Uterus (tissue), 4 donors: ENCODE results near the gene B9D2. TPM values are rescaled to one million over a fixed set of nuclear protein-coding genes. Genes with fewer than 3 reads are reported as not detected.

Source experiments
- DNase-seq, 2 donors: peaks; one replicate each; pipeline ENCODE4 v3.0.0-alpha.2; 2019 to 2020
- H3K27ac ChIP-seq, 2 donors: fragments of 200-600 bp; sonication (generic); 1 replicate in 1 of 2; 2 replicates in 1 of 2; pipeline ENCODE4 v1.5.1; 2016 to 2018
- H3K27me3 ChIP-seq, 2 donors: fragments of 200-600 bp; sonication (generic); one replicate each; pipeline ENCODE4 v1.5.1; 2018 to 2019; ENCODE audit warnings: control low read depth in 1 of 2
- H3K36me3 ChIP-seq, 2 donors: fragments of 200-600 bp; sonication (generic); one replicate each; pipeline ENCODE4 v1.5.1; 2019; ENCODE audit warnings: control low read depth in 1 of 2
- H3K4me1 ChIP-seq, 2 donors: fragments of 200-600 bp; sonication (generic); one replicate each; pipeline ENCODE4 v1.5.1; 2018 to 2019; ENCODE audit warnings: control low read depth in 1 of 2
- H3K4me3 ChIP-seq, 2 donors: fragments of 200-600 bp; sonication (generic); 1 replicate in 1 of 2; 2 replicates in 1 of 2; pipeline ENCODE4 v1.5.1; 2018 to 2019; ENCODE audit warnings: mild to moderate bottlenecking in 1 of 2
- H3K9me3 ChIP-seq, 2 donors: fragments of 200-600 bp; sonication (generic); one replicate each; pipeline ENCODE4 v1.5.1; 2019; ENCODE audit warnings: control low read depth in 1 of 2
- POLR2A ChIP-seq, 2 donors: fragments of 450-650 bp; IDR thresholded peaks; one replicate each; pipeline ENCODE4 v1.6.1; 2016; ENCODE audit warnings: antibody characterized with exemption in 2 of 2, mild to moderate bottlenecking in 1 of 2, moderate library complexity in 1 of 2
- intact Hi-C: fragments of 100-400 bp; cut with DNase I; formaldehyde crosslinking; loops from one replicate; pipeline ENCODE4 v1.15.1; 2023; ENCODE audit warnings: low total_unique reads
- total RNA-seq, 4 donors: library from RNA; depleted of rRNA in 3 of 4; stranded (reverse); fragments of >200 nt in 3 of 4; gene quantifications; one replicate each; pipeline versions ENCODE4 v1.1.0 to v1.2.4, GENCODE V29; 2014 to 2023
- TF ChIP-seq, protein P1 (sequence below), 4 experiments: fragments of 200-600 bp in 2 of 4; fragments of 450-650 bp in 2 of 4; sonication (generic) in 2 of 4; IDR thresholded peaks; one replicate each; pipeline ENCODE4 v1.5.1; 2016 to 2019; ENCODE audit warnings: antibody characterized with exemption in 4 of 4, mild to moderate bottlenecking in 2 of 4, moderate library complexity in 1 of 4
- donor health status: DM: yes; HTN: yes; CAD: no.

B9D2 gene
- total RNA-seq, 4 donors from 2014 or later = 0.29 to 6.2 (median 3.5) TPM; not detected in 1

DNA sequence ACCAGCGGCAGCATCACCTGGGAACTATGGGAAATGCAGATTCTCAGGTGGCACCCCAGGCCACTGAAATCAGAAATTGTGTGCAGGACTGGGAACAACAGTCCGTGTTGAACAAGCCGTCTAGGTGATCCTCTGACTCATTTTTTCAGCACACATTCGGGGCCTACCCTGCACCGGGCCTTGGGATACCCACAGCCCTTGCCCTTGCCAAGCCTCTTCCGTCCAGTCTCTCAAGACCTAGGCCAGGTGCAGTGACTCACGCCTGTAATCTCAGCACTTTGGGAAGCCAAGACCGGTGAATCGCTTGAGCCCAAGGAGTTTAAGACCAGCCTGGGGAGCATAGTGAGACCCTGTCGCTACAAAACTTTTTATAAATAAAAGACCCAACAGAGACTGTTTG, 28.5 kb downstream of the B9D2 start:
- Histone ChIP-seq H3K27ac (no peak overlapping the region), H3K27me3 (no peaks in the 10 kb centered on the region), H3K4me3 (no peak overlapping the region), H3K4me1 (no peaks in the 10 kb centered on the region), H3K36me3 (no peaks in the 10 kb centered on the region), H3K9me3 (no peaks in the 10 kb centered on the region)
- DNase-seq = no peak
- TF ChIP-seq POLR2A (IDR thresholded peaks at IDR 0.05) = no peak
- TF ChIP-seq, protein P1, sequence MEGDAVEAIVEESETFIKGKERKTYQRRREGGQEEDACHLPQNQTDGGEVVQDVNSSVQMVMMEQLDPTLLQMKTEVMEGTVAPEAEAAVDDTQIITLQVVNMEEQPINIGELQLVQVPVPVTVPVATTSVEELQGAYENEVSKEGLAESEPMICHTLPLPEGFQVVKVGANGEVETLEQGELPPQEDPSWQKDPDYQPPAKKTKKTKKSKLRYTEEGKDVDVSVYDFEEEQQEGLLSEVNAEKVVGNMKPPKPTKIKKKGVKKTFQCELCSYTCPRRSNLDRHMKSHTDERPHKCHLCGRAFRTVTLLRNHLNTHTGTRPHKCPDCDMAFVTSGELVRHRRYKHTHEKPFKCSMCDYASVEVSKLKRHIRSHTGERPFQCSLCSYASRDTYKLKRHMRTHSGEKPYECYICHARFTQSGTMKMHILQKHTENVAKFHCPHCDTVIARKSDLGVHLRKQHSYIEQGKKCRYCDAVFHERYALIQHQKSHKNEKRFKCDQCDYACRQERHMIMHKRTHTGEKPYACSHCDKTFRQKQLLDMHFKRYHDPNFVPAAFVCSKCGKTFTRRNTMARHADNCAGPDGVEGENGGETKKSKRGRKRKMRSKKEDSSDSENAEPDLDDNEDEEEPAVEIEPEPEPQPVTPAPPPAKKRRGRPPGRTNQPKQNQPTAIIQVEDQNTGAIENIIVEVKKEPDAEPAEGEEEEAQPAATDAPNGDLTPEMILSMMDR (IDR thresholded peaks at IDR 0.05) = no peak
- intact Hi-C loops = no loop called here

DNA sequence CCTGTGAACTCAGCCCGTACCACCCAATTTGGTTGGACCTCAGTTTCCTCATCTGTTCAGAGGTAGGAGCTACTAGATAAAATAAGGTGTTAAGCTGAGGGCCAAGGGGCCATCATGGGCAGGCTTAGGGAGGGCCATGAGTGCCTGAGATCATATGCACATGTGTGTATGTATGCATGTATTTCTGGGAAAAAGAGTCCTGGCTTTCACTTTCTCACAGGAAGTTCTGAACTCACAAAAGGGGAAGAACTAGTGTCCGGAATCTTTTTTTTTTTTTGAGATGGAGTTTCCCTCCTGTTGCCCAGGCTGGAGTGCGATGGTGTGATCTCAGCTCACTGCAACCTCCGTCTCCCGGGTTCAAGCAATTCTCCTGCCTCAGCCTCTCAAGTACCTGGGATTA, 29.2 kb downstream of the B9D2 start:
- Histone ChIP-seq H3K4me1 (no peaks in the 10 kb centered on the region), H3K4me3 (no peak overlapping the region), H3K27me3 (no peaks in the 10 kb centered on the region), H3K9me3 (no peaks in the 10 kb centered on the region), H3K27ac (no peak overlapping the region), H3K36me3 (no peaks in the 10 kb centered on the region)
- TF ChIP-seq POLR2A (IDR thresholded peaks at IDR 0.05) = no peak
- TF ChIP-seq, protein P1 (IDR thresholded peaks at IDR 0.05) = no peak
- no peak for DNase-seq
- intact Hi-C loops = no loop called here

DNA sequence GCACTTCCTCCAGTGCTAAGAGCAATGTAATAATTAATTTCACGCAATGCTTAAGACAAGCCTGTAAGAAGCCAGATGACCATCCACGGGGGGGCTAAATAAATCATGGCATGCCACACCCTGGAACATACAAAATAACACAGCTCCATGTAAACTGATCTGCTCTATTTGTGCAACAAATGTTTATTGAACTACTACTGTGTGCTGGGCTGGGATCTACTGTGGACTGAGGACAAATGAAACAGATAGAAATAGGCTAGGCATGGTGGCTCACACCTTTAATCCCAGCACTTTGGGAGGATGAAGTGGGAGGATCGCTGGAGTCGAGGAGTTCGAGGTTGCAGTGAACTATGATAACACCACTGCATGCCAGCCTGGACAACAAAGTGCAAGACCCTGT, 31.5 kb downstream of the B9D2 start:
- Histone ChIP-seq H3K36me3 (no peaks in the 10 kb centered on the region), H3K27me3 (no peaks in the 10 kb centered on the region)

DNA sequence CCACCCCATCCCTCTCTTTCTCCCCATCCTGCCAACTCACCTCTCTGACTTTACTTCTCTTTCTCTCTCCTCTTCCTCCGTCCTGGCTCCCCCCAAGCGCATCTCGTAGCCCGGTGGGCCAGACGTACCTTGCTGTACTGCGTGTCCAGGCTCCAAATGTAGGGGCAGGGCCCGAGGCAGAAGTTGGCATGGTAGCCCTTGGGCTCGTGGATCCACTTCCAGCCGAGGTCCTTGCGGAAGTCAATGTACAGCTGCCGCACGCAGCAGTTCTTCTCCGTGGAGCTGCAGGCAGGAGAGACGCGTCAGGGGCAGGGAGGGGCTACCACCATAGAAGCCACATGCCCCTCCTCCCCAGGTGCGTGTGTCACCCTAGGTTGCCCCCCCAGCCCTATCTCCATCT, 31.9 kb downstream of the B9D2 start:
- H3K4me3 ChIP-seq = no peak overlapping the region
- TF ChIP-seq, protein P1 (IDR thresholded peaks at IDR 0.05) = no peak
- TF ChIP-seq POLR2A (IDR thresholded peaks at IDR 0.05) = no peak
- intact Hi-C loops = no loop called here
- no peaks in the 10 kb centered on the region for H3K36me3 ChIP-seq
- H3K4me1 ChIP-seq = peaks cover 0 to 5% of the 10 kb centered on the region in 2 donors
- DNase-seq = no peak
- no peak overlapping the region for H3K27ac ChIP-seq
- H3K9me3 ChIP-seq = no peaks in the 10 kb centered on the region
- H3K27me3 ChIP-seq = no peaks in the 10 kb centered on the region

More for the DNA sequence above, 31.5 kb downstream of the B9D2 start:
- Histone ChIP-seq H3K4me1 (peaks cover 0 to 2% of the 10 kb centered on the region in 2 donors), H3K9me3 (no peaks in the 10 kb centered on the region), H3K27ac (no peak overlapping the region), H3K4me3 (no peak overlapping the region)
- intact Hi-C loops = no loop called here
- TF ChIP-seq, protein P1 (IDR thresholded peaks at IDR 0.05) = no peak
- TF ChIP-seq POLR2A (IDR thresholded peaks at IDR 0.05) = no peak
- no peak for DNase-seq

DNA sequence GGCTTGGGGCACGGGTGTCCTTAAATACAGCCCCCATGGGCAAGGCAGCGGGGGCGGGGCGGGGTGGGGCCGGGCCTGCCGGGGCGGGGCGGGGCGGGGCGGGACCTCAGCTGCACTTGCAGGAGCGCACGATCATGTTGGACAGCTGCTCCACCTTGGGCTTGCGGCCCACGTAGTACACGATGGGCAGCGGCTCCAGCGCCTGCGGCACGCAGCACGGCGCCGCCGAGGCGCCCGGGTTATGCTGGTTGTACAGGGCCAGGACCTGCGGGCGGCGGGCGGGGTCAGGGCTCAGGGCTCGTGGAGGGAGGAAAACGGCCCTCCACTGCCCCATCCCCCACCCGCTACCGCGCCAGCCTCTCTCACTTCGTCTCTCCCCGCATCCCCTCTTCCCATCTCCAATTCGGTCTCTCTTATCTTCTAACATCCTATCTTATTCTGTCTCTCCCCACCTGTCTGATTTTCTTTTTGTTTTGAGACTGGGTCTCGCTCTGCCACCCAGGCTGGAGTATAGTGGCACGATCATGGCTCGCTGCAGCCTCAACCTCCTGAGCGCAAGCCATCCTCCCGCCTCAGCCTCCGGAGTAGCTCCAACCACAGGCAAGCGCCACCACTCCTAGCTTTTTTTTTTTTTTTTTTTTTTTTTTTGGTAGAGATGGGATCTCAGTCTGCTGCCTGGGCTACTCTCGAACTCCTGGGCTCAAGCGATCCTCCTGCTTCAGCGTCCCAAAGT, 32.8 kb downstream of the B9D2 start:
- no peak overlapping the region for H3K4me3 ChIP-seq
- intact Hi-C loops = no loop called here
- TF ChIP-seq, protein P1 (IDR thresholded peaks at IDR 0.05) = no peak
- no peak for TF ChIP-seq POLR2A (IDR thresholded peaks at IDR 0.05)
- no peak overlapping the region for H3K27ac ChIP-seq
- no peaks in the 10 kb centered on the region for H3K9me3 ChIP-seq
- H3K27me3 ChIP-seq = no peaks in the 10 kb centered on the region
- no peak for DNase-seq
- peaks cover 0 to 10% of the 10 kb centered on the region in 2 donors for H3K4me1 ChIP-seq
- H3K36me3 ChIP-seq = no peaks in the 10 kb centered on the region
